Type B pancreatic cell (in vitro differentiated cells): ENCODE measurements around the gene MESD. TPM values are rescaled to one million over a fixed set of nuclear protein-coding genes. Genes with fewer than 3 reads are reported as not detected.

ENCODE experiments used
- DNase-seq: peaks from one replicate; pipeline ENCODE4 v3.0.0; 2021; ENCODE audit warnings: mixed read lengths; ENCODE audit not compliant: unreplicated experiment; ENCODE audit errors: extremely low spot score
- H3K27ac Mint-ChIP-seq: 2 replicates; pipeline ENCODE4 v1.8.0; 2021; ENCODE audit warnings: mild to moderate bottlenecking, mixed read lengths
- H3K27me3 Mint-ChIP-seq: 2 replicates; pipeline ENCODE4 v1.8.0; 2021; ENCODE audit warnings: mixed read lengths
- H3K36me3 Mint-ChIP-seq: 2 replicates; pipeline ENCODE4 v1.8.0; 2021; ENCODE audit warnings: mixed read lengths
- H3K4me1 Mint-ChIP-seq: one replicate; pipeline ENCODE4 v1.8.0; 2021; ENCODE audit warnings: mixed read lengths; ENCODE audit not compliant: unreplicated experiment
- H3K4me3 Mint-ChIP-seq: 2 replicates; pipeline ENCODE4 v1.8.0; 2021; ENCODE audit warnings: mild to moderate bottlenecking, mixed read lengths
- H3K9me3 Mint-ChIP-seq: 2 replicates; pipeline ENCODE4 v1.8.0; 2021; ENCODE audit warnings: mixed read lengths
- CTCF ChIP-seq: fragments of 200-600 bp; sonication (generic); conservative IDR thresholded peaks from 2 replicates; pipeline ENCODE4 v1.5.0; 2021; ENCODE audit warnings: antibody characterized with exemption, mild to moderate bottlenecking
- microRNA-seq: library from miRNA; unstranded; fragments of <30 nt; microRNA quantifications from one replicate; pipeline ENCODE4, GENCODE V29; 2020
- total RNA-seq: library from RNA; stranded (reverse); gene quantifications from 2 replicates; pipeline ENCODE4 v1.2.1, GENCODE V29; 2021; ENCODE audit warnings: low replicate concordance

MESD gene
- total RNA-seq, 1 donor from 2014 or later = 36.6 TPM

- DNase-seq = no peak
- TF ChIP-seq CTCF = no peak
- Mint-ChIP-seq H3K4me3 (no peak overlapping the region), H3K27ac (no peak overlapping the region), H3K9me3 (peaks cover 5% of the 10 kb centered on the region), H3K27me3 (no peaks in the 10 kb centered on the region), H3K36me3 (peaks cover 6% of the 10 kb centered on the region), H3K4me1 (no peaks in the 10 kb centered on the region)
Observed at GRCh38 chr15:80911821-80912220, 77.8 kb downstream of the MESD start.

- Mint-ChIP-seq H3K36me3 (peaks cover 11% of the 10 kb centered on the region), H3K4me1 (peaks cover 16% of the 10 kb centered on the region), H3K9me3 (peaks cover 5% of the 10 kb centered on the region), H3K4me3 (no peak overlapping the region), H3K27me3 (no peaks in the 10 kb centered on the region), H3K27ac (no peak overlapping the region)
- TF ChIP-seq CTCF = no peak
- no peak for DNase-seq
Observed at GRCh38 chr15:80906159-80906766, 83.4 kb downstream of the MESD start.

GRCh38 chr15:80904998-80905397 lies 84.6 kb downstream of the MESD start:
- peaks cover 5% of the 10 kb centered on the region for H3K9me3 Mint-ChIP-seq
- no peak overlapping the region for H3K4me3 Mint-ChIP-seq
- no peak for DNase-seq
- no peak overlapping the region for H3K27ac Mint-ChIP-seq
- H3K27me3 Mint-ChIP-seq = no peaks in the 10 kb centered on the region
- TF ChIP-seq CTCF = no peak
- H3K36me3 Mint-ChIP-seq = peaks cover 11% of the 10 kb centered on the region
- H3K4me1 Mint-ChIP-seq = peaks cover 16% of the 10 kb centered on the region

- peaks cover 16% of the 10 kb centered on the region for H3K4me1 Mint-ChIP-seq
- no peak for DNase-seq
- H3K27me3 Mint-ChIP-seq = no peaks in the 10 kb centered on the region
- peaks cover 10% of the 10 kb centered on the region for H3K36me3 Mint-ChIP-seq
- H3K27ac Mint-ChIP-seq = no peak overlapping the region
- no peak for TF ChIP-seq CTCF
- H3K9me3 Mint-ChIP-seq = no peaks in the 10 kb centered on the region
- H3K4me3 Mint-ChIP-seq = no peak overlapping the region
Observed at GRCh38 chr15:80902298-80902801, 87.3 kb downstream of the MESD start.

- Mint-ChIP-seq H3K27me3 (no peaks in the 10 kb centered on the region), H3K36me3 (peaks cover 4% of the 10 kb centered on the region), H3K4me1 (no peaks in the 10 kb centered on the region), H3K4me3 (no peak overlapping the region), H3K27ac (no peak overlapping the region), H3K9me3 (no peaks in the 10 kb centered on the region)
- DNase-seq = no peak
- TF ChIP-seq CTCF = no peak
Observed at GRCh38 chr15:80898040-80898439, 91.6 kb downstream of the MESD start.

Small RNA genes within 50 kb of the gene (microRNA-seq; reads per million reads assigned to microRNA genes)
- not detected for gene MIR4514

Other genes with a start within 250 kb of the MESD start
- gene CEMIP, start 210.4 kb downstream of the MESD start, total RNA-seq = 5.1 and 16.4 TPM in 2 replicates
- 16.7 and 20.1 TPM in 2 replicates for gene TLNRD1, start 11.1 kb upstream of the MESD start, total RNA-seq
- 0.36 TPM in 1 of 2 replicates, not detected in the other for gene CFAP161, start 144.5 kb upstream of the MESD start, total RNA-seq
- 0.14 TPM in 1 of 2 replicates, not detected in the other for gene IL16, start 207.1 kb upstream of the MESD start, total RNA-seq